Panc1 (cell line): ENCODE data around the gene HOXA4.

Experiments used
- POLR2AphosphoS5 ChIP-seq: IDR thresholded peaks from 2 replicates; pipeline ENCODE4 v1.6.1; 2012; ENCODE audit warnings: mild to moderate bottlenecking, low read depth, low read length, moderate library complexity
- TF ChIP-seq, protein P1 (sequence below): fragments of 450-650 bp; IDR thresholded peaks from 2 replicates; pipeline ENCODE4 v1.5.1; 2017; ENCODE audit warnings: mild to moderate bottlenecking
- TF ChIP-seq, protein P2 (sequence below), 2 experiments: IDR thresholded peaks; 2 replicates each; pipeline ENCODE4 v1.6.1; 2011 to 2012; ENCODE audit warnings: low read depth in 2 of 2, control low read depth in 1 of 2, low read length in 1 of 2, mild to moderate bottlenecking in 1 of 2, moderate library complexity in 1 of 2; ENCODE audit not compliant: insufficient read depth in 1 of 2

GRCh38 chr7:27153526-27153925, 23.0 kb upstream of the HOXA4 start:
- TF ChIP-seq, protein P1, sequence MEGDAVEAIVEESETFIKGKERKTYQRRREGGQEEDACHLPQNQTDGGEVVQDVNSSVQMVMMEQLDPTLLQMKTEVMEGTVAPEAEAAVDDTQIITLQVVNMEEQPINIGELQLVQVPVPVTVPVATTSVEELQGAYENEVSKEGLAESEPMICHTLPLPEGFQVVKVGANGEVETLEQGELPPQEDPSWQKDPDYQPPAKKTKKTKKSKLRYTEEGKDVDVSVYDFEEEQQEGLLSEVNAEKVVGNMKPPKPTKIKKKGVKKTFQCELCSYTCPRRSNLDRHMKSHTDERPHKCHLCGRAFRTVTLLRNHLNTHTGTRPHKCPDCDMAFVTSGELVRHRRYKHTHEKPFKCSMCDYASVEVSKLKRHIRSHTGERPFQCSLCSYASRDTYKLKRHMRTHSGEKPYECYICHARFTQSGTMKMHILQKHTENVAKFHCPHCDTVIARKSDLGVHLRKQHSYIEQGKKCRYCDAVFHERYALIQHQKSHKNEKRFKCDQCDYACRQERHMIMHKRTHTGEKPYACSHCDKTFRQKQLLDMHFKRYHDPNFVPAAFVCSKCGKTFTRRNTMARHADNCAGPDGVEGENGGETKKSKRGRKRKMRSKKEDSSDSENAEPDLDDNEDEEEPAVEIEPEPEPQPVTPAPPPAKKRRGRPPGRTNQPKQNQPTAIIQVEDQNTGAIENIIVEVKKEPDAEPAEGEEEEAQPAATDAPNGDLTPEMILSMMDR: no peak
- TF ChIP-seq POLR2AphosphoS5: no peak
- TF ChIP-seq, protein P2, sequence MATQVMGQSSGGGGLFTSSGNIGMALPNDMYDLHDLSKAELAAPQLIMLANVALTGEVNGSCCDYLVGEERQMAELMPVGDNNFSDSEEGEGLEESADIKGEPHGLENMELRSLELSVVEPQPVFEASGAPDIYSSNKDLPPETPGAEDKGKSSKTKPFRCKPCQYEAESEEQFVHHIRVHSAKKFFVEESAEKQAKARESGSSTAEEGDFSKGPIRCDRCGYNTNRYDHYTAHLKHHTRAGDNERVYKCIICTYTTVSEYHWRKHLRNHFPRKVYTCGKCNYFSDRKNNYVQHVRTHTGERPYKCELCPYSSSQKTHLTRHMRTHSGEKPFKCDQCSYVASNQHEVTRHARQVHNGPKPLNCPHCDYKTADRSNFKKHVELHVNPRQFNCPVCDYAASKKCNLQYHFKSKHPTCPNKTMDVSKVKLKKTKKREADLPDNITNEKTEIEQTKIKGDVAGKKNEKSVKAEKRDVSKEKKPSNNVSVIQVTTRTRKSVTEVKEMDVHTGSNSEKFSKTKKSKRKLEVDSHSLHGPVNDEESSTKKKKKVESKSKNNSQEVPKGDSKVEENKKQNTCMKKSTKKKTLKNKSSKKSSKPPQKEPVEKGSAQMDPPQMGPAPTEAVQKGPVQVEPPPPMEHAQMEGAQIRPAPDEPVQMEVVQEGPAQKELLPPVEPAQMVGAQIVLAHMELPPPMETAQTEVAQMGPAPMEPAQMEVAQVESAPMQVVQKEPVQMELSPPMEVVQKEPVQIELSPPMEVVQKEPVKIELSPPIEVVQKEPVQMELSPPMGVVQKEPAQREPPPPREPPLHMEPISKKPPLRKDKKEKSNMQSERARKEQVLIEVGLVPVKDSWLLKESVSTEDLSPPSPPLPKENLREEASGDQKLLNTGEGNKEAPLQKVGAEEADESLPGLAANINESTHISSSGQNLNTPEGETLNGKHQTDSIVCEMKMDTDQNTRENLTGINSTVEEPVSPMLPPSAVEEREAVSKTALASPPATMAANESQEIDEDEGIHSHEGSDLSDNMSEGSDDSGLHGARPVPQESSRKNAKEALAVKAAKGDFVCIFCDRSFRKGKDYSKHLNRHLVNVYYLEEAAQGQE (IDR thresholded peaks at IDR 0.05; ENCODE audit: insufficient read depth in 1 of 2, low read depth in 2 of 2, low read length in 1 of 2): no peak
